GM18498 (cell line): ENCODE results near the gene TAS1R2.
"Not testable (repeated sequence)": the region's sequence is repeated elsewhere in the genome, so short reads cannot be mapped to it uniquely, and the experiment has no call there.

Source experiments
- ATAC-seq: cut with Tn5 transposase; IDR thresholded peaks from one replicate; pipeline ENCODE4 v1.9.1; 2021; ENCODE audit warnings: mild to moderate bottlenecking, moderate library complexity; ENCODE audit not compliant: unreplicated experiment

TAS1R2 gene

DNA sequence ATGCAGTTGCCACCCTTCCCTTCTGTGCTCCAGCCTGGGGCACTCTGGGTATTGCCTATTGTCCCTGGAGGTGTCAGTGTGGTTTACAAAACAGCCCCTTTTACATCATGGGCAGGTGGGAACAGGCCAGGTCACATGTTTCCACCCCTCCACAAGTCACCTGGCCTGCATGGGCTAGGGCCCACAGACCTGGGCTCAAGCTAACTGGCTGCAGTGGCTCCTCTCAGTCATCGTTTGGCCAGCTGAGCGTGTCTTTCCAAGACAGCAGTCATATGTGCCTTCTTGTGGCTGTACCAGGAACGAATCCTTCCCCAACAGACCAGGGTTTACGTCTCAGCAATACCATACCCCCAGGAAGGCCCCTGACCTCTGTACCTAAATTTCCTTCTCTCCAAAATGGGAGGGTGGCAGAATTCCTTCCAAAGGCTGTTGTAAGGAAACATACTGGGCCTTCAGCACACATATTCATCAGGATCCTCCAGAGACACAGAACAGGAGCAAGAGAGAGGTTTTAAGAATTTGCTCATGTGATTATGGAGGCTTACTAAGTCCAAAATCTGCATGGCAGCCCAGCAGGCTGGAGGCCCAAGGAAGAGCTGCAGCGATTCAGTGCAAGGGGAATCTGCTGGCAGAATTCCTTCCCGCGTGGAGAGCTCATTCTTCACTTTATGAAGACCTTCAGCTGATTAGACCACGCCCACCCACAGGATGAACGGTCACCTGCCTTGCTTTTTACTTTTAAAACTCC is 10.6 kb upstream of the TAS1R2 start:
- ATAC-seq = no peak

- no peak for ATAC-seq
Measured at GRCh38 chr1:18868801-18869424, 9.5 kb upstream of the TAS1R2 start.

DNA sequence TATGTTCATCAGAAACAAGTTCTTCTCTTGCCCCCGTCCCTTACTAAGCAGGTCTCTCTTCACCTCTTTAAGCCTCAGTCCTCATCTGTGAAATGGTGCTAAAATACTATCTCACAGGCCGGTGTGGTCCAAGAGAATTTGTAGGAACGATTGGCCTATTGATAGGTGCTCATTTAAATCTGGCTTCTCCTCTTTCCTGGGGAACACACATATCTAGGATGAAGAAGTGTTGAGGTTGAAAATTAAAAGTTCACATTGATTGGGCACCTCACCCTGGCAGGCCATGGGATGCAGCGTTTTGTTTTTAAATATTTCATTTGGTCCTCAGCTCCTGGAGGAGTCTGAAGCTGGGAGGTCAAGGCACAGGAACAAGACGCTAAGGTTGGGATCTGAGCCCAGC is 8.9 kb upstream of the TAS1R2 start:
- no peak for ATAC-seq

- no peak for ATAC-seq
Measured at GRCh38 chr1:18866846-18867245, 7.4 kb upstream of the TAS1R2 start.

GRCh38 chr1:18866314-18866713 is 6.9 kb upstream of the TAS1R2 start:
- no peak for ATAC-seq

GRCh38 chr1:18865176-18865575 is 5.7 kb upstream of the TAS1R2 start:
- no peak for ATAC-seq

GRCh38 chr1:18861590-18861989 is 2.1 kb upstream of the TAS1R2 start:
- ATAC-seq = no peak

DNA sequence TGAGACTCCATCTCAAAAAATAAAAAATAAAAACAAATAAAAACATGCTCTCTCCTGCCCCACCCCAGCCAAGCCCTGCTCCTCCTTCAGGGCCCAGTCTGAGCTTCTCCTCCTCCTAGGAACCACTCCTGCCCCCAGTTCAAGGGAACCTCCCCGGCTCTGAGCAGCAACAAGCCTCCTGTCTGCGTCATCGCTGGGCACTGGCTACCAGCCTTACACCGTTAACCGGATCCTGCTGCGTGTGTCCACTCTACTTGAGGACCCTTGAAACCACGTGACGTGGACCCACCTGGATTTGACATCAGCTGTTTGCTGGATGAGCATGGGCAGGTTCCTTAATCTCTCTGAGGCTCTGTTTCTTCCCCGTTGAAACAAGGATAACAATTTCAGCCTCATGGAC is 1.6 kb upstream of the TAS1R2 start:
- ATAC-seq = no peak

- ATAC-seq = no peak
Measured at GRCh38 chr1:18858070-18858688, 1.3 kb downstream of the TAS1R2 start.

- ATAC-seq = no peak
Measured at GRCh38 chr1:18856435-18856834, 3.0 kb downstream of the TAS1R2 start.

GRCh38 chr1:18855573-18855972 is 3.9 kb downstream of the TAS1R2 start:
- ATAC-seq = no peak

GRCh38 chr1:18854331-18855025 is 5.0 kb downstream of the TAS1R2 start:
- no peak for ATAC-seq

GRCh38 chr1:18852501-18852900 is 7.0 kb downstream of the TAS1R2 start:
- no peak for ATAC-seq

GRCh38 chr1:18849261-18849711 is 10.2 kb downstream of the TAS1R2 start:
- ATAC-seq = no peak

DNA sequence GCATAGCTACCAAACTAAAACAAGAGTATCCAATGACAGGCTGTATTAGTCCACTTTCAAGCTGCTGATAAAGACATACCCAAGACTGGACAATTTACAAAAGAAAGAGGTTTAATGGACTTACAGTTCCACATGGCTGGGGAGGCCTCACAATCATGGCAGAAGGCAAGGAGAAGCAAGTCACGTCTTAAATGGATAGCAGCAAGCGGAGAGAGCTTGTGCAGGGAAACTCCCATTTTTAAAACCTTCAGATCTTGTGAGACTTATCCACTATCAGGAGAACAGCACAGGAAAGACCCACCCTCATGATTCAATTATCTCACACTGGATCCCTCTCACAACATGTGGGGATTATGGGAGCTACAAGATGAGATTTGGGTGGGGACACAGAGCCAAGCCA is 11.7 kb downstream of the TAS1R2 start:
- ATAC-seq = not testable (repeated sequence)

DNA sequence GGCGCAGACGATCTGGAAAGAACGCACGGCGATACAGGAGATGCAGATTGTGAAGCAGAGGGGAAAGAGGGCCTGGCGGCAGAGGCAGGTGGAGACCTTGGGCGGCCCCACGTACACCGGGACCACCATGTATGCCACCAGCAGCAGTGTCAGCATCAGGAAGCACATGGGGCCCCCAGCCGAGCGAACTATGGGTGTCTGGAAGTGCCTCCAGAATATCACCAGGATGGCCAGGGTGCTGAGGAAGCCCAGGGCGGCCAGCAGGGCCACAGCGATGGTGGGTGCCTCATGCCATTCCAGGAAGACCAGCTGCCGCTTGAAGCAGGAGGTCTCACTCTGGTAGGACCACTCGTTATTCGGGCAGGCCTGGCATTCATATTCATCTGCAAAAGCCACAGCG is 19.3 kb downstream of the TAS1R2 start:
- no peak for ATAC-seq

- ATAC-seq = no peak
Measured at GRCh38 chr1:18836654-18837053, 22.8 kb downstream of the TAS1R2 start.

DNA sequence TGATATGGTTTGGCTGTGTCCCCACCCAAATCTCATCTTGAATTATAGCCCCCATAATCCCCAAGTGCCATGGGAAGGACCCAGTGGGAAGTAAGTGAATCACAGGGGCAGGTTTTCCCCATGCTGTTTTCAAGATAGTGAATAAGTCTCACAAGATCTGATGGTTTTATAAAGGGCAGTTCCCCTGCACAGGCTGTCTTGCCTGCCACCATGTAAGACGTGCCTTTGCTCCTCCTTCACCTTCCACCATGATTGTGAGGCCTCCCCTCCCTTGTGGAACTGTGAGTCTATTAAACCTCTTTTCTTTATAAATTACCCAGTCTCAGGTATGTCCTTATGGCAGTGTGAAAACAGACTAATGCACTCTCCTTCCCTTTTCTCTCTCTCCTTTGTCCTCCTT is 27.1 kb downstream of the TAS1R2 start:
- not testable (repeated sequence) for ATAC-seq

DNA sequence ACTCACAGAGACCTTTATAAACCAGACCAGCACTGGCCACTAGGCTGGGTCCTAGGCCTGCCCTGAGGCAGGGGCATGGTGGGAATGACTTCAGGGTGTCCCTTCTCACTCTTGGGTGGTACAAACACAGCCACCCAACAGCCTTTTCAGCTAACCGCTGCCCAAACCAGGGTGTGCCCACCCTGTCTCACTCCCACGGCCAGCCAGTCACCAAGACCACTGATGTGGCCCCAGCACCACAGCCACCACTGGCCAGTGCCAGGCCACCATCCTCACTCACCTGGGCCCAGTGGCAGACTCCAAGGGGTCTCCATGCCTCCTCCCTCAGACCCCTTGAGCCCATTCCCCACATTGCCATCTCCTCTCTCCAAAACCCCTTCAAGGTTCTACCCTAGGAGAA is 27.8 kb downstream of the TAS1R2 start:
- ATAC-seq = no peak

GRCh38 chr1:18830596-18830995 is 28.9 kb downstream of the TAS1R2 start:
- ATAC-seq = no peak

DNA sequence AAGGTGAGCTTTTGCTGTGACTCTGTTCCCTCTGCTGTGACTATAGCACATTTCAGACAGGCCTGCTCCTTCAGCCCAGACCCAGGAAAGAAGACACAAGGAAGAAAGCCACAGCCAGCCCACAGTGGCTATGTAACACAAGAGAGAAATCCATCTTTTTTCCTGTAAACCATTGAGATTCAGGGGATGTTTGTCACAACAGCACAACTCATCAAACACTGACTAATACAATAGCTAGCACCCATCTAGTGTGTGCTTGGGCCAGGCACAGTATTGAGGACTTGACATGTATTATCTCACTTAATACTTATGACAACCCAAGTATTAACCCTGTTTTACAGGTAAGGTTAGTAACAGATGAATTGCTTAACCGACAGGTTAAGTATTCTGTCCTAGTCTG is 29.8 kb downstream of the TAS1R2 start:
- ATAC-seq = no peak

GRCh38 chr1:18828224-18828623 is 31.2 kb downstream of the TAS1R2 start:
- no peak for ATAC-seq
